GM11168 (cell line): ENCODE results near the gene MED6.

Source experiments
- in situ Hi-C: fragments of 300-500 bp; cut with MboI; formaldehyde crosslinking; loops from one replicate; pipeline ENCODE4 v1.12.0; 2022; ENCODE audit warnings: low sequenced_read_pairs; ENCODE audit not compliant: unreplicated experiment

The MED6 gene

GRCh38 chr14:70600382-70601157, at the start of gene MED6:
Gene MED6 (minus strand): TSS chr14:70600655. CDS start chr14:70600637, 18 bp downstream.
- in situ Hi-C loops, result no loop called here

DNA sequence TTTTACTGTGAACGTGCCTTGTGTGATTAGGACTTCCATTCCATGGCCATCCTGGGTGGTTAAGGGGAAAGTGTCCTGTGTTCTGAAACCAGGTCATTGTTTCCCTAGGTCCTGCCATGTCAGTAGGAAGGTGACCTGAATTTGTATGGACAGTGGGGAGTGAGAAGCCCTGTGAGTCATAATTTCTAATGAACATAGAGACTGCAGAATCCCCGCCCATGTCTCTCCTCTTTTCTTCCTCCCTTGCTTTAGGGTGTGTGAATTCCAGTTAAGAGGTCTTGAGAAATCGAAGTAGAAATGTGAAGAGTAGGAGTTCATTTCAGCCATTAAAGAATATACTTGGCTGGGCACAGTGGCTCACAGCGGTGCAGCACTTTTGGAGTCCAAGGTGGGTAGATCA, 49.3 kb upstream of the MED6 start:
- in situ Hi-C loops, result no loop called here

GRCh38 chr14:70648346-70648745, 47.9 kb upstream of the MED6 start:
- in situ Hi-C loops, result no loop called here

DNA sequence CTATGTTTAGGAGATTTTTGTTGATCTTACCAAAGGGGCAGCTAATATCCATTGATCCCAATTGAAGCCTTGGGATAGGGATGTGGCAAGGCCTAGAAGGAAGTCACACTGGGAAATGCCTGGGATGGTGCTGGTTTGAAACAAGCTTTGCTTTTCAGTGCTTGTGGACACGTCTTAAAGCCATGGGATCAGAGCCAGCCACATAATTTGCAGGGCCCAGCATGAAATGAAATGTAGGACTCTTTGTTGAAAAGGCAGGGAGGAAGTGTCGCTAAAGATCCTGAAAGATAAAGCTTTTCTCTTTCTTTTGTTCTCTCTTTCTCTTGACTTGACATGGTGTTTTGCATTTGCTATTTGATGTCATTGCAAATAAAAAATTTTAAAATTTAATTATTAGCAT, 46.2 kb upstream of the MED6 start:
- in situ Hi-C loops, result no loop called here

DNA sequence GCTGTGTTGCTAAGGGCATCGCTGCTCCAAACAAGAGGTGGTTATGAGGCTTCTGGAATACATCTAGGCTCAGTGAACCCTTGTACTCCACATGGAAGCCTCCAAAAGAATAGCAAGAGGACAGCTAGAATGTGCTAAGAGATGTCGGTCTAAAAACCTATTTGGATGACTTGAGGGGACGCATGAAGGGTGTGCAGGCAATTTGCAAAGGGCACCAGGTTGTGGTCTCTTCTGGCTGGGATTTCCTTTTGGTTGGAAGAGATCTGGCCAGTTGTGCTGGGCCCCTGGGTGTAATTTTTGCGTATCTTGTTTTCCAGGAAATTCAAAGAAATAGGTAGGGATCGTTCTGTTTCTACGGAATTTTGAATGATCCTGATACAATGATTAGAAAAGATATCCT, 45.4 kb upstream of the MED6 start:
- in situ Hi-C loops, result no loop called here

DNA sequence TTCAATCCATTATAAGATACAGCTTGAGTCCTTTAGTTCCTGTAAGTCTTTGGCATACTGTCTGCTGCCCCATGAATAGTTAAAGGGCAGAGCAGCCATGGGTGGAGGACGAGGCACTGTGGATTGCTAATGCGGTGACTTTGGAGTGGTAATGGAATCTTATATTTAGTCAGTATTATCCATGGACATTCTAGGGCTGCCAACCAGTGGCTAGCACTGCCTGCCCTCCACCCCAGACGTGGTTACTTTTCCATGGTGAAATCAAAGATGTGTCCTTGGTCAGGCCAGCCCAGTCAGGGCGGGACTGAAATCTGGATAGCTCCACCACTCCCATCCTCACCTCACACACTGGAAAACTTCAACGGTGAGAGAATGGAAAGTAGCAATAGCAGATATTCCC, 43.5 kb upstream of the MED6 start:
- in situ Hi-C loops, result no loop called here

DNA sequence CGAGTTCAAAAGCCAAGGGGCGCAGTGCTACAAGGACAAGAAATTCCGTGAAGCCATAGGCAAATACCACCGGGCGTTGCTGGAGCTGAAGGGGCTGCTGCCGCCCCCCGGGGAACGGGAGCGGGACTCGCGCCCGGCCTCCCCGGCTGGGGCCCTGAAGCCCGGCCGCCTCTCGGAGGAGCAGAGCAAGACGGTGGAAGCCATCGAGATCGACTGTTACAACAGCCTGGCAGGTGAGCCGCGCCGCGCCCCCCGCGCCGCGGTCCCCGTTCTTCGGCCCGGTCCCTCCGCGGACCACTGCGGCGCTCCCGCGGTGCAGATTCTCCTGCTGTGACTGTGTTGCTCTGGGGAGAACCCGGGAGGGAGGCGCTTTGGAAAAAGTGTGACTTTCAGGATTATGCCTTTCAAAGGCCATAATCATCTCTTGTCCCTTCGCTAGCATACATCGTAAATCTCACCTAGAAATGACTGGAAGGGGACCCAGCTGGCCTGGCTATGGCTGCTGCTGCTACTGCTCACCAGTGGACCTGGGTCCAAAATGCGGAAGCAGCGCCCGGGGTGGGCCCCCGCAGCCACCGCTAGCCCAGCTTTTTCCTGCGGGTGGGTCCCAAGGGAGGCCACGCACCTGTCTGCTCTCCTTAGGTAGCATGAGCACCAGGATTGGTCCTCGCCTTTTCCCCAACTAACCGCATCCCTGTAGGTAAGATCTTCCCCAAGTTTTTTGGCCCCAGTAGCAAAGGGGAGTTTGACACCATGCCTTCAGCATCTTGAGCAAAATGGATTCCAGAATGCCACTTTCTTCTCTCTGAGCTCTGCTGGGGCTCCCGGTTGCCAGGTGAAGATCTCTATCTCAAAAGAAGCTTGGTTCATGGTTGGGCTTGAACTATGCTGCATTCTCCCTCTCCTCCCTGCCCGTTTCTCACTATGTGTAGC, 42.1 kb upstream of the MED6 start:
- in situ Hi-C loops, result no loop called here

DNA sequence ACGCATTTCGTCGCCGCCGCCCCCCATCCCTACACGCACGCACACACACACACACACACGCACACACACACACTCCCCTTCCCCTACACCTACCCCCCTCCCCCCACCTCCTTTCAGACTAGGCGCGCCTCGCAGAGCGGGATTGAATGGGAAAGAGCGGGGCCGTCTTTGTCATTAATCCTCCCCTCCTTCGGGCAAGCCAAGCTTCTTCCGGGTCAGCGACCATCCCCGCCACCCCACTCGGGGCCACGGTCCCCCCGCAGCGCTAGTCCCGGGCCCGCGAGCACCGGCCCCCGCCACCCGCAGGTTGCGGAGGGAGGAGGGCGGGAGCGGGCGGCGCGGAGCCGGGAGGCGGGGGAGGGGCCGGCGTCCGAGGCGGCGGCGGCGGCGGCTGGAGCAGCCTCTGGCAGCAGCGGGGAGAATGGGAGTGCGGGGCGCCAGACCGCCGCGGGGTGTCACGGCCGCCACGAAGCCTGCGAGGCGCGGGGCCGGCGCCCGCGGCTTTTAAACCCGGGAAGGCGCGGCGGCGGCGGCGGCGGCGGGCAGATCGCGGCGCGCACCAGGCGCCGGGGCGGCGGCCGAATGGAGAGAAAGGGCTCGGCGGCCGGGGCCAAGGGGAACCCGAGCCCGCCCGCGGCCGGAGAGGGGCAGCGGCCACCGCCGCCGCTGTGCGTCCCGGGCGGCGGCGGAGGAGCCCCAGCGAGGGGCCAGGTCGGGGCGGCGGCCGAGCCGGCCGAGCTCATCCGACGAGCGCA, 41.3 kb upstream of the MED6 start, which contains the start of gene TTC9:
Gene TTC9, plus strand, starts transcription at position 369 of the 755 bp plus-strand sequence. Its CDS starts 214 bp downstream, at position 583.
- in situ Hi-C loops, result no loop called here

GRCh38 chr14:70640938-70641547, 40.6 kb upstream of the MED6 start:
- in situ Hi-C loops, result no loop called here

- in situ Hi-C loops, result no loop called here
Measured at GRCh38 chr14:70638416-70638815, 38.0 kb upstream of the MED6 start.

DNA sequence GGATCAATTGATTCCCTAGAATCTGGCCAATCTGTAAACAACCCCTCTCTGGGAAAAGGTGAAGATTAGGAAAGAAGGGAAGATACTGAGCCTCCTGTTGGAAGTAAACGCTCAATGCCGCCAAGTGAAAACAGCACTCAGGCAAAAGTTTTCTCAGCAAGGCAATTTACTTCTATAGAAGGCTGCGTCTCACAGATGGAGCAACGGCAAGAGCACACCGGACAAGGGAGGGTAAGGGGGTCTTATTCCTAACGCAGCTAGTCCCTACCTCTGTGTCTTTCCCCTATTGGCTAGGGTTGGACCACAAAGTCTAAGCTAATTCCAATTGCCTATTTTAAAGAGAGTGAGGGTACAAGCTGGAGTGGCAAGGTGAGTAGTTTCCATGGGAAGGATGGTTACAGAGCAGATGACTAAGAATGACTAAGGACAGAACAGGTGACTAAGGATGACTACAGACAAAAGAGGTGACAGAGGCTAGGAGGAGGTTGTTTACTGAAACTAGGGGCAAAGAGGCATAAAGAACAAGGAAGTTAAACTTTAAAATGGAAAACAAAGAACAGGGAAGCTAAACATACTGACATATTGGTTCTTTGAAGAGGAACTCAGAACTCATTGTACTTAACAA, 35.6 kb upstream of the MED6 start:
- in situ Hi-C loops, result no loop called here

DNA sequence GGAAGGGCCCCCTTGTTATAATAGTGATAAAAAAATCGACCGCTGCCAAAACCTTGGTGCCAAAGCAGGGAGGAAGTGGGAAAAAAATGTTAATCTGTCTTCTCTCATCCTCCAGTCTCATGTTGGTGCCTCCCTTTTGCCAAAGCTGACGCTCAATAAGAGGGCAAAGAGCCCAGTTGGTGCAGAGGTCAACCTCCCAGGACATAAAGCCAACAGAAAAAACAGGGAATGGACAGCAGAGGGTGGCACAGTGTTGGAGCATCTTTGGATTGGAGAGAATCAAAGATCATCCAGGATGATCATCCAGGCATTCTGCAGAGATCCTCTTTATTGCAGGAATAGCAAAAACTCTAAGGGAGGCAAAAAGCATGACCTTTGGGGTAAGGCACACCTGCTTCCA, 31.5 kb upstream of the MED6 start:
- in situ Hi-C loops, result no loop called here

- in situ Hi-C loops, result loop anchor here (5.0 kb wide), 2 partner anchors 92 to 192 kb away; no protein-coding TSS in a partner anchor
Measured at GRCh38 chr14:70624972-70625371, 24.5 kb upstream of the MED6 start.

DNA sequence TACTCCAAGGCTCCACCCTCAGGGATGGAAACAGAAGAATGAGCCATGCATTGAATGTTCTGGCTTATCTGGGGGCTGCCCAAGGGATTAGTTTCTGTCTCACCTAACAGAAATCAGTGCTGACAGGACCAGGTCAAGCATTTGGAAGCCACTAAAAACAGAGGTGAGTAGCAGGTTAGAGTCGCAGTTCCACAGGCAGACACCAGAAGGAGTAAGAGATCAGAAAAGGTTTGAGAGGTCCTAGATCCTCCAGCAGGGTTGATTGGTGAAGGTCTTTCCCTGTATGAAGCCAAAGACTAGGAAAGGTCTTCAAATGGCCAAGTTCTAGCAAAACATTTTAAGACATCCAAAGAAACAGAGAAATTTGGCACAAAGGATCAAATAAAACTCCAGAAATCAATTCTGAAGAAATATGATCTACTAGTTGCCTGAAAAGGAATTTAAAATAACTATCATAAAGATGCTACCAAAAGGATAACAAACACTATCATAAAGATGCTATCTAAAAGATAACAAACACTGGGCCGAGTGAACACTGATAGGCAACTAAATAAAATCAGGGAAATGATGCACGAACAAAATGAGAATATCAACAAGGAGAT, 21.8 kb upstream of the MED6 start:
- in situ Hi-C loops, result loop anchor here (5.0 kb wide), 2 partner anchors 95 to 195 kb away; no protein-coding TSS in a partner anchor

DNA sequence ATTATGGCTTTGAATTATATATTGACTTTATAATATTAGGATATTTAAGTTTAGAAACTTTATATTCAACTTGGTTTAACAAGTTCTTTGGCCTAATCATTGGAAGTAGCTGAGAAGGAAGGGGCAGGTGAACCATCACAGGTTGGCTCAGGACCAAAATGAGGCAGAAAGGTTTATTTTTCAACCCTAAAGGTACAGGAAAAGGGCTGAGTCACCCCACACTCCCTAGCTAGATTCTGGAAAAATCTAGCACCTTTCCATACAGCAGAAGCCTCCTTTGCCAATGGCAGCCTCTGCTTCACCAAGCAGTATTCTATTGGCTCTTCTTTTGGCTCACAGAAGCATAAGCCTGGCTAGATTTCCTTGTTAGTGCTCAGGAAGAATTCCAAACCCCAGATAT, 19.3 kb upstream of the MED6 start:
- in situ Hi-C loops, result loop anchor here (5.0 kb wide), 2 partner anchors 98 to 198 kb away; no protein-coding TSS in a partner anchor

GRCh38 chr14:70618314-70618713, 17.9 kb upstream of the MED6 start:
- in situ Hi-C loops, result no loop called here

- in situ Hi-C loops, result no loop called here
Measured at GRCh38 chr14:70616646-70617045, 16.2 kb upstream of the MED6 start.

- in situ Hi-C loops, result no loop called here
Measured at GRCh38 chr14:70611216-70611615, 10.8 kb upstream of the MED6 start.

DNA sequence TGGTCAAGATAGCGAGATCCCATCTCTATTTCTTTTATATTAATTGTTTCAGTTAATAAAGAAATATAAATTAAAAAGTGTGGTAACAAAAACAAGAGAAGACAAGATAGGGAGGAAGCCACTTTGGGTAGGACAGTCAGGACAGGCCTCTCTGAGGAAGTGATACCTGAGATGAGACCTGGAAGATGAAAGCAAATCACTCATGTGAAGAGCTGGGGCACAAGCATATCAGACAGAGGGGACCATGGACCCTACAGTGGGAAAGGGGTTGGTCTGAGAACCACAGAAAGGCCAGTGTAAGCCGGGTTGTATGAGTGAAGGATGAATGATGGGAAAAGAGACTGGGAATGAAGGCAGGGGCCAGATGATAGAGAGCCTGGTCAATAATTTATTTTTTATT, 1.8 kb upstream of the MED6 start:
- in situ Hi-C loops, result no loop called here
